Measurements from ENCODE around the gene HYDIN. TPM values are rescaled to one million over a fixed set of nuclear protein-coding genes. Genes with fewer than 3 reads are reported as not detected.
A peak's percentile ranks its signal among the peaks of the same experiment; 100 is the strongest.

The HYDIN gene
- total and polyA plus RNA-seq, 4 donors = 2.4 to 43.3 (median 18.9) TPM

DNA sequence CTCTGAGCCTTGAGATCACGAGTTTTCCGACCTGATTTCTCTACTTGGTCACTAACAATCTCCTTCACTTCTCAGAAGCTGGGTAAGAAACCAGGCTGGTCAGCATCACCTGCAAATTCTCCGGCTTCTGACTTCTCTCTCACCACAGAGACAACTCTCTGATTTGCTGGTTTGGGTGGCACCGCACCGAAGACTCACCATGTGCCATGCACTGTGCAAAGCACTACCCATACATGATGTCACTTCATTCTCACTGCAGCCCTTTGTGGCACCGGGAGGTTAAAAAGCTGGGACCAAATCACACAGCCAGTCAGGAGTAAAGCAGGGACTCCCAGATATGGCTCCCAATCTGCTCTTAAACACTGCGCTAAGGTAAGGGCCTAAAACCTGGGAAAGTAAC lies 430.2 kb downstream of the HYDIN start:
- H3K27ac ChIP-seq (ENCODE audit: low read depth in 1 of 2, low read length in 1 of 2) = peak overlapping the region in 1 of 2 donors; percentile 82

DNA sequence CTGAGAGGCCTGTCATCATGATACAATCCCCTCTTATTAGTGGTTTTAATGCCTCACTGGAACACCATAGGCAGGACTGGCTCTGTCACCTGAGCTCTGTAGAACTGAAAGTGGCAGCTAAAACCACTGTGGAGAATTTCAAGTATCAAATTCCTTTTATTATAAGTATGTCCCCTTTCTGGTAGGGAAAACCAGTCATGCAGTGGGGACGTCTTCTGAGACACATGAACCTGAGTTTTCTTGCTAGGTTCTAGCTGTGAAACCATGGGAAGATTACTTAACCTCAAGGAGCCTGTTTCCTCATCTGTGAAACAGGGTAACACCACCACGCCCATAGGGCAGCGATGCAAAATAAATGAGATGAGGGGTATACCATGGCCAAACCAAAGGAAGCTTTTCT lies 434.2 kb downstream of the HYDIN start:
- 42 to 74% methylated on average over 3 of the region's 3 CpGs for WGBS, 2 donors
- H3K27me3 ChIP-seq (ENCODE audit: control insufficient read depth in 3 of 3, insufficient read depth in 3 of 3, low read length in 2 of 3) = no peaks in the 10 kb centered on the region
- DNase-seq = no peak
- no peak overlapping the region for H3K4me3 ChIP-seq
- peaks cover 0 to 11% (median 2%) of the 10 kb centered on the region in 5 donors for H3K4me1 ChIP-seq (ENCODE audit: control insufficient read depth in 5 of 5, insufficient read depth in 5 of 5, low read length in 5 of 5)
- no peak overlapping the region for H3K27ac ChIP-seq (ENCODE audit: low read depth in 1 of 2, low read length in 1 of 2)
- TF ChIP-seq, protein P1, sequence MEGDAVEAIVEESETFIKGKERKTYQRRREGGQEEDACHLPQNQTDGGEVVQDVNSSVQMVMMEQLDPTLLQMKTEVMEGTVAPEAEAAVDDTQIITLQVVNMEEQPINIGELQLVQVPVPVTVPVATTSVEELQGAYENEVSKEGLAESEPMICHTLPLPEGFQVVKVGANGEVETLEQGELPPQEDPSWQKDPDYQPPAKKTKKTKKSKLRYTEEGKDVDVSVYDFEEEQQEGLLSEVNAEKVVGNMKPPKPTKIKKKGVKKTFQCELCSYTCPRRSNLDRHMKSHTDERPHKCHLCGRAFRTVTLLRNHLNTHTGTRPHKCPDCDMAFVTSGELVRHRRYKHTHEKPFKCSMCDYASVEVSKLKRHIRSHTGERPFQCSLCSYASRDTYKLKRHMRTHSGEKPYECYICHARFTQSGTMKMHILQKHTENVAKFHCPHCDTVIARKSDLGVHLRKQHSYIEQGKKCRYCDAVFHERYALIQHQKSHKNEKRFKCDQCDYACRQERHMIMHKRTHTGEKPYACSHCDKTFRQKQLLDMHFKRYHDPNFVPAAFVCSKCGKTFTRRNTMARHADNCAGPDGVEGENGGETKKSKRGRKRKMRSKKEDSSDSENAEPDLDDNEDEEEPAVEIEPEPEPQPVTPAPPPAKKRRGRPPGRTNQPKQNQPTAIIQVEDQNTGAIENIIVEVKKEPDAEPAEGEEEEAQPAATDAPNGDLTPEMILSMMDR (IDR thresholded peaks at IDR 0.05; ENCODE audit: control extremely low read depth, extremely low read depth) = no peak
- H3K36me3 ChIP-seq (ENCODE audit: control insufficient read depth in 4 of 4, insufficient read depth in 4 of 4, low read length in 4 of 4) = peaks cover 0 to 3% (median under 1%) of the 10 kb centered on the region in 4 donors
- no peak for ATAC-seq (ENCODE audit: insufficient read depth, low FRiP score)
- H3K9me3 ChIP-seq (ENCODE audit: control insufficient read depth in 4 of 4, insufficient read depth in 3 of 4, low read length in 3 of 4) = no peaks in the 10 kb centered on the region
- H3K9ac ChIP-seq (ENCODE audit: insufficient read depth in 1 of 2, low read length in 2 of 2) = no peak overlapping the region

More for the DNA sequence above, 430.2 kb downstream of the HYDIN start:
- H3K36me3 ChIP-seq (ENCODE audit: control insufficient read depth in 4 of 4, insufficient read depth in 4 of 4, low read length in 4 of 4) = peaks cover 0 to 3% (median 0%) of the 10 kb centered on the region in 4 donors
- TF ChIP-seq, protein P1 (IDR thresholded peaks at IDR 0.05; ENCODE audit: control extremely low read depth, extremely low read depth) = no peak
- no peaks in the 10 kb centered on the region for H3K27me3 ChIP-seq (ENCODE audit: control insufficient read depth in 3 of 3, insufficient read depth in 3 of 3, low read length in 2 of 3)
- peaks cover 0 to 4% (median 0%) of the 10 kb centered on the region in 4 donors for H3K9me3 ChIP-seq (ENCODE audit: control insufficient read depth in 4 of 4, insufficient read depth in 3 of 4, low read length in 3 of 4)
- peak overlapping the region; percentile 95 for H3K4me3 ChIP-seq
- no peak for ATAC-seq (ENCODE audit: insufficient read depth, low FRiP score)
- WGBS, 2 donors = 10 to 14% methylated on average over 7 of the region's 7 CpGs
- DNase-seq = no peak
- peaks cover 0 to 11% (median 2%) of the 10 kb centered on the region in 5 donors for H3K4me1 ChIP-seq (ENCODE audit: control insufficient read depth in 5 of 5, insufficient read depth in 5 of 5, low read length in 5 of 5)
- H3K9ac ChIP-seq (ENCODE audit: insufficient read depth in 1 of 2, low read length in 2 of 2) = peak overlapping the region; percentile 57 to 59

DNA sequence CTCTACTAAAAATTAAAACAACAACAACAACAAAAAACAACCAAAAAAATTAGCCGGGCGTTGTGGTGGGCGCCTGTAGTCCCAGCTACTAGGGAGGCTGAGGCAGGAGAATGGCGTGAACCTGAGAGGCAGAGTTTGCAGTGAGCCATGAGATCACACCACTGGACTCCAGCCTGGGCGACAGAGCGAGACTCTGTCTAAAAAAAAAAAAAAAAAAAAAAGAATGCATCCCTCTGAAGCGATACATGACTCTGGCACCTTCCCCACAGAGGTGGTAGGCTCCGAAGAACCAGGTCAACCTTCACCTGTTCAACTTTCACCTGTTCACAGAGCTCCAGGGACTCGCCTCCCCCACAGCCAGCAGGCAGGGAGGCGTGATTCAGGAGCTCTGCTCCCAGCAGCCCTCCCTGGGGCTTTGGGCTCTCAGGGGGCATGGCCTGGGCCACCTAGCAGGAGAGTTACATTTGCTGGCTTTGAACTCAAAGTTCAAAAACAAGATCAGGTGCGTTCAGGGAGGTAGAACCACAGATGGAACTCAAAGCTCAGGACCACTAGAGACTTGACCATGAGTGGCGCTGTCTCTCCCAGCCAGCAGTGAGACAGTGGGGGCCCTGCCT lies 435.1 kb downstream of the HYDIN start:
- H3K9ac ChIP-seq (ENCODE audit: insufficient read depth in 1 of 2, low read length in 2 of 2) = no peak overlapping the region
- H3K36me3 ChIP-seq (ENCODE audit: control insufficient read depth in 4 of 4, insufficient read depth in 4 of 4, low read length in 4 of 4) = peaks cover 0 to 3% (median under 1%) of the 10 kb centered on the region in 4 donors
- no peaks in the 10 kb centered on the region for H3K27me3 ChIP-seq (ENCODE audit: control insufficient read depth in 3 of 3, insufficient read depth in 3 of 3, low read length in 2 of 3)
- DNase-seq (no peak), ATAC-seq (ENCODE audit: insufficient read depth, low FRiP score) (no peak)
- no peak overlapping the region for H3K4me3 ChIP-seq
- WGBS, 2 donors = 89 to 95% methylated on average over 12 of the region's 12 CpGs
- no peaks in the 10 kb centered on the region for H3K9me3 ChIP-seq (ENCODE audit: control insufficient read depth in 4 of 4, insufficient read depth in 3 of 4, low read length in 3 of 4)
- TF ChIP-seq, protein P1 (IDR thresholded peaks at IDR 0.05; ENCODE audit: control extremely low read depth, extremely low read depth) = no peak
- peaks cover 0 to 10% (median 2%) of the 10 kb centered on the region in 5 donors for H3K4me1 ChIP-seq (ENCODE audit: control insufficient read depth in 5 of 5, insufficient read depth in 5 of 5, low read length in 5 of 5)
- H3K27ac ChIP-seq (ENCODE audit: low read depth in 1 of 2, low read length in 1 of 2) = no peak overlapping the region
